SIG-M5 (cell line): Measurements from ENCODE around the gene L1CAM.

Source experiments
- DNase-seq: peaks from one replicate; lab custom pipeline; 2025; lab: John Stamatoyannopoulos, UW

L1CAM gene

DNA sequence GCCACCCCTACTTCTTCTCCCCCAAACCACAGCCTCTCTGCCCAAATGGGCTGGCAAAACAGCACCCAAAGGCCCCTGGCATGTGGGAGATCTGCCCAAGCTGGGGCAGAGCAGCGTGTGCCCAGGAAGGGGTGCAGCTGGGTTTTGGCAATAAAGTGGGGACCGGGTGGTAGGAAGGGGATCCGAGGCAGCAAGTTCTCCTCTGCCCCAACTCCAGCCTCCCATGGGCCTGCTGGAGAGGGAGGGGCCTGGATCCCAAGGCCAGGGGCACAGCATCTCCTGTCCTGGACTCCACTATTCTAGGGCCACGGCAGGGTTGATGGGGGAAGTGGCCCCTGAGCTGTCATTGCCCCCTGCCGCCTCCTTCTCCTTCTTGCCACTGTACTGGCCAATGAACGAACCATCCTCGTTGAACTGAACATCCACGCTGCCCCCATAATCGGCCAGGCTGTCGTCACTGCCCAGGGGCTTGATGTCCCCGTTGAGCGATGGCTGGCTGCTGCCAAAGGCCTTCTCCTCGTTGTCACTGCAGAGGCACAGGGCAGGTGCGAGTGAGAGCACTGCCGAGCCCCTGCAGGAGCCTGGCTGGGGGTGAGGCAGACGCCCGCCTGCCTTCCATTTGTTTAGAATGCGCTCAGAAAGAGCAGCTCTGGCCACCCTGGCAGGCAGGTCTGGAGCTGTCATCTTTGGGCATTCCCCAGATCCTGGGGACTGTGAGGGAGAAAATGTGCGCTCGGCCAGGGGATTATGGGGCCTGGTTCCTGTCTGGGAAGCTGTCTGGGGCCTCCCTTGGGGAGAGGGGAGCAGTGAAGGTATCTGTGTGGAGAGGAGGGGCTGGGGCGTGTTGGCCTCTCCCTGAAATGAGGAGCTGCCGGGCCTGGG is 23.4 kb downstream of the L1CAM start:
- DNase-seq: no peak

GRCh38 chrX:153861733-153862310 is 24.2 kb downstream of the L1CAM start:
- no peak for DNase-seq

GRCh38 chrX:153861151-153861550 is 24.8 kb downstream of the L1CAM start:
- DNase-seq: no peak

- DNase-seq: no peak
Measured at GRCh38 chrX:153857348-153857903, 28.5 kb downstream of the L1CAM start.

DNA sequence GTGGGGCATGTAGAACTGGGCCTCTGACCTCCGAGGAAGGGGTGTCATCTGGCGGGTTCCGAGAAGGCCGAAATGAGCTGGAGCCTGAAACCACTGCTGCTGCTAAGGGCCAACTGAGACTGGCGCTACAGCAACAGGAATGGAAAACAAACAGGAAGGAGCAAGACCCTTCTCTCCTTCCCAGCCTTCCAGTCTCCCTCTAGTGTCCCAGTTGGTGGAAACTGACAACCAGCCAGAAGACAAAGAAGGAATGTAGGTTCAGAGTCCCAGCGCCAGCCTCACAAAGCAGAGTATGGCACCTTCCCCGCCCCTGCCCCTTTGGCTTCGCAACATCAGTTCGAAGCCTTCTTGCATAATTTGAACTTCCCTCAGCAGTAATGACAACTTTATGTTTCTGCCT is 31.3 kb downstream of the L1CAM start:
- no peak for DNase-seq

DNA sequence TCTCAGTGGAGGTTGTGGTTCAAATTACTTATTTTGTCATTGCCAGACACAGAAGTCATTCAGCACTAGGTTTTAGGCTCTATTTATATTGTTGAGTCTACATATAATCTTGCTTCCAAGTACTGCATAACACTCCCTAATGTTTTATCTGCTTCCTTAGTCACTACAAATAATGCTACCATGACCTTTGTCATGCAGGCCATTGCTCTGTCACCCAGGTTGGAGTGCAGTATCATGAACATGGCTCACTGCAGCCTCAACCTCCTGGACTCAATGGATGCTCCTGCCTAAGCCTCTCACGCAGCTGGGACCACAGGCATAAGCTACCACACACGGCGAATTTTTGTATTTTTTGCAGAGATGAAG is 32.1 kb downstream of the L1CAM start:
- DNase-seq: no peak

DNA sequence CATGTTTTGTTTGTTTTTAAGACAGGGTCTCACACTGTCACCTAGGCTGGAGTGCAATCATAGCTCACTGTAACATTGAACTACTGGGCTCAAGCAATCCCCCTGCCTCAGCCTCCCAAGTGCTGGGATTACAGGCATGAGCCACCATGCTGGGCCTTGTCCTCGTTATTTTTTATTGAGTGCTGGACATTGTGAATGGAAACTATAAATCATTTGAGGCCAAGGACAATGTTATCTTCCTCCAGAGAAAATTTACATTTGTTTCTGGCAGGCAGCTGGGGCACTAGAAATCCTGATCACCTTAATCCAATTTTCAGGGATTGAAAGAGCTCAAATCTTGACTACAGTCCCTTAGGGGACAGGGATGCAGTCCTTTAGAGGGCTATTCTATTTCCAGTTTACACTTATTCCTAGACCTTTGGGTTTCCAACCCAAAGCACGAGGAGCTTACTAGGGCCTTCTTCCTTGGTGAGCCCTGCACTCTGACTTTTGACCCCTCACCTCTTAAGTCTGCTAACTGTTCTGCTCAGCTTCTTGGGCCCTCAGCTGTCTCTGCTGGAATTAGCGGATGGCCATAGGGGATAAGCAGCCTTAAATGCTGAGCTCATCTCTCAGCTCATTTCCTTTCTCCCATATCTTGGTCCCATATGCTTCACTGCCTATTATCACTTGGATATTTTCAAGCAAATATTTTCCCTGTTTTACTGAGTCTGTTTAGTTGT is 32.6 kb downstream of the L1CAM start:
- DNase-seq: no peak

GRCh38 chrX:153851981-153852380 is 34.0 kb downstream of the L1CAM start:
- DNase-seq: no peak

DNA sequence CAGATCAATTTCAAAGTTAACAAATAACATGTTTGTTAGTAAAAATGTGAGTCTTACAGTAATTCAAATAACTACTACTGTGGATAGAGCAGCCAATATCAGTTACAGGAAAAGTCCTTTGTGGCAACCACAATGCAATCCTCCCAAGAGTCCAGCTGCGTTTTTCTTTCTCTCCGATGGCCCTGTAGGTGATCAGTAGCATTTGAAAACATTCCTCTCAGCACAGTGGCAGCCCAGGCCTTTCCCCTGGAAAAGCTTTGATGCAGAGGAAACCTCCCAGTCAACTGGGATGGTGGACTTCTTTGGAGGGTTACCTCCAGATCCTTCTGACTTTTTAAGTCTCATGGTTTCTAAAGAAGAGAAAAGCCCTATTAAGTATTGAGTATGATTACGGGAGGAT is 37.6 kb downstream of the L1CAM start:
- DNase-seq: no peak

DNA sequence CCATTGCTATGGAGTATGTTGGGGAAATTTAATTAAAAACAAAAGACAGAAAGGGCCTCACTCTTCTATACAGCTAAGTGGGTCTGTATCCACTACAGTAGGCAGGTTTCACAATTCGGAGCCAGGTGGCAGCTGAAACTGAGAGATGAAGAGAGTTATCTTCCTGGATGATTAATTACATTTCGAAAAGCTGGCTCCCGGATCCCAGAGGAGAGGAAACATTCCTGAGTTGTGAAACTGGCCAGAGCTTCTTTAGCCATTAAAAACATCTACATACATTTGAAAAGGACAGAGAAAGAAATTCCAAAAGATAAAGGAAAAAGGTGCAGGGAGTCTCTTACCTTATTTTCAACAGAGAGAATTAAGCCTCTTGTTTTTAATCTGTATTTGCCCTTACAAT is 40.1 kb downstream of the L1CAM start:
- no peak for DNase-seq

DNA sequence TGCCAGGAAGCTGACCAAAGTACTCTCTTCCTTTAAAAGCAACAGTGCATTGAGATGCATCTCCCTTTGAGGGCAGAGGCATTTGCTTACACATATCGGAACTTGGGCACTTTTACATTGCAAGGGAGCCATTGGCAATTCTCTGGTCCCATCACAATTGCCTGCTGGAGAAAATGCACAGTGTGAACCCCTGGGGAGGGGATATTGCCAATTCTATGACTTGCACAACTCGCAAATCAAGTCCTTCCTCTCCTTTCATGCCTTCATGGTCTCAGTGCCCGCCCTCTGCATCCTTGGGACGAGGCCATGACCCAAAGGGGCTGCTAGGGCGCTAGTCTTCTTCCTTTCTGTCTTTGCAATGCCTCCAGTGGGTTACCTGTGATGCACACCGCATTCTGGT is 40.8 kb downstream of the L1CAM start:
- no peak for DNase-seq

- no peak for DNase-seq
Measured at GRCh38 chrX:153844509-153845082, 41.4 kb downstream of the L1CAM start.

- no peak for DNase-seq
Measured at GRCh38 chrX:153836921-153837320, 49.1 kb downstream of the L1CAM start.

DNA sequence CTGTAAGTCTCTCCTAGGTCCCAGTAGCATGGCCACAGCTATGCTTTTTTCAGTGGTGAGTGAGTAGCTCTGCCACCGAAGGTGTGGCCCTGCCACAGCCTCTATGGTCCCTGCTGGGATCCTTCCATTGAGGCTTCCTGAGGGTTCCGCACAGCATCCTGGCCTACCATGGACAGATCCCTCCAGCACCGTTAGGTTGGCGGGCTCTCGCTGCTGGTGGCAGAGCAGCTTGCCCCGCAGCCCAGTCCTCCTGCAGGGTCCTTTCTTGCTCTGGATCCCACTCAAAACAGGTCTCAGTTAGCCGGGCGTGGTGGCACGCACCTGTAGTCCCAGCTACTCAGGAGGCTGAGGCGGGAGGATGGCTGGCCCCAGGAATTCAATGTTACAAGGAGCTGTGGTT is 53.2 kb downstream of the L1CAM start:
- DNase-seq: no peak

DNA sequence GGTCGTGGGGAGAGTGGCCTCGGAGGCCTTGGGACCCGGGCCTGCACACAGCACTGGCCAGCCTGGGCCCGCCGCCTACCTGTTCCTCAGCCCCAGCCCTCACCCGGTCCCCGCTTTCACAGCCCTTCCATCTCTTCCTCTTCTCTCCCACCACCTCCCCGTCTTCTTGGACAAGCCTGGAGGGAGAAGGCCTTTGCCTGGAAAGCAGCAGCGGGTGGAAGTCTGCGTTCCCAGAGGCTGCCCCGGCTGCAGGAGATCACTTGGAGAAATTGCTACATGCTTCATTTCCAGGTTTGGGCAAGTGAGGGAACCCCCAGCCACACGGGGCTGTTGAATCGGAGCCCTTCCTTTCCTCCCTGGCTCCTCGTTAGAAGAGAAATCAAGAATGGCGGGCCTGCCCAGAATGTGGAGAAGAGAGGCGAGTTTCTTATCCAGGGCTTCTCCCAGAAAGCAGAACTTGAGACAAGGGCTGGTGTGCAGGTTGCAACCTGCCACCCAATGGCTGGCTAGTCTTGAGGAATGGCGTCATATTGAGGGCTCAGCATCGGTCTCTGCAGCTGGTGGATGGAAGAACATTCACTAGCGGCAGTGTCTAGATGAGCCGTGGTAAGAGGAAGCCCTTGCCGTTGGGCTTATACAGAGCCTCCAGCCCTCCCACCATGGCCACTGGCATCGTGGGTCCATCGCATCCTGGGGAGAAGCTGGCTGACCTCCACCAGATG is 54.4 kb downstream of the L1CAM start:
- no peak for DNase-seq

- DNase-seq: no peak
Measured at GRCh38 chrX:153830640-153831428, 55.1 kb downstream of the L1CAM start.

DNA sequence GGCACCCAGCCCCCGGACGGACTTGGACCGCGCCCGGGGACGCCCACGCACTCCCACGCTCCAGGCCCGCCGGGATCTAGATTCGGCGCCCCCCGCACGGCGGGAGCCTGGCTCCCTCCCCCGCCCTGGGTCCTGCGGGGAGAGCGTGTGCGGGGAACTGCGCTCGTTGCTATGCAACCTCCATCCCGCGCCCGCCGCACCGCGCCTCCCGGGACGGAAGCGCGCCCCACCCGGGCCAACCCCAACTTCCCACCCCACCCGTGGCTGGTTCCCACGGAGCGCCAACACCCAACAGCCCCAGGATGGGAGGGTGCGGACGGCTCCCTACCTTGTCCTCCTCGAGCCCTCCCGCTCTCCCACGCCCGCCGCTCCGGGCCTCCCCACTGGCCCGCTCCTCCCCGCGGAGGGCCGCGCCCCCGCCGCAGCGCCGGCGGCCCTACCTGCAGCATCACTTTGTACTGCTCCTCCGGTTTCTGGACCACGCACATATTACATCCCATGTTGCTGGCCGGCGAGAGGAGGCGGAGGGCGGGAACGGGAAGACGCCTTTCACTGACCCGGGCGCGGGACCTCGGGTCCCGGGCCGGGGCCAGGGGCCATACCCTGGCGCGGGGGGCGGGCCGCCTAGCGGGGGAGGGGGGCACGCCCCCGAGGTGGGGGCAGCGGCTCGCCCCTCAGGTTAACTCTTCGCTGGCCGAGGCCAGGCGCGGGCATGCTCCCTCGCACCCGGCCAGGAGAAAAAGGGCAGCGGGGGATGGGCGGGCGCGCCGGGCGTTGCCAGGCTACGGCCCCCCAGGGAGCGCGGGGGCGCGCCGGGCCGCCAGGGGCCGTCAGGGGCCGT is 56.0 kb downstream of the L1CAM start, which contains the start of gene PDZD4:
TSS of gene PDZD4 (minus strand) at position 746 of the 841 bp plus-strand sequence. CDS start at position 500, 246 bp downstream.
- DNase-seq: no peak

DNA sequence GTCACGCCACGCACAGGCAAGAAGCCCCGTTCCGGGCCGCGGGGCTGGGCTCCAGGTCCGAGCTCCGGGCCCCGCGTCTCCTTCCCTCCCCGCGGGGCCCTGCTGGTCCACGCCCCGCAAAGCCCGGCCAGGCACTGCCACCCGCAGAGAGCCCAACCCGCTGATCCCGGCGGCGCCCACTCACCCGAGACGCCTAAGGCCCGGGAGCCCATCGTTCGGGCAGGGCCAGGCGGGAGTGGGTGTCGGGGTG is 56.5 kb downstream of the L1CAM start:
- no peak for DNase-seq

GRCh38 chrX:153828723-153829548 is 57.0 kb downstream of the L1CAM start:
- no peak for DNase-seq
